H1 (cell line): Measurements from ENCODE around the gene CYP2C18. TPM values are rescaled to one million over a fixed set of nuclear protein-coding genes. Genes with fewer than 3 reads are reported as not detected.

ENCODE experiments used
- CHD2 ChIP-seq: IDR thresholded peaks from 2 replicates; pipeline ENCODE4 v1.6.1; 2012; ENCODE audit warnings: low read length, improper control_type of control experiment
- E2F6 ChIP-seq: IDR thresholded peaks from 2 replicates; pipeline ENCODE4 v1.6.1; 2012; ENCODE audit warnings: inconsistent platforms
- YY1 ChIP-seq: IDR thresholded peaks from 2 replicates; pipeline ENCODE4 v1.6.1; 2011; ENCODE audit warnings: low read depth, mild to moderate bottlenecking, low read length
- polyA plus RNA-seq, 7 experiments: library from polyadenylated mRNA; depleted of rRNA in 3 of 7; stranded (reverse) in 5 of 7; unstranded in 2 of 7; fragments of >200 nt in 5 of 7; fragments of 200-250 nt in 2 of 7; gene quantifications; 1 replicate in 5 of 7; 2 replicates in 1 of 7; 4 replicates in 1 of 7; pipeline versions ENCODE4 v1.2.1 to v1.2.3, GENCODE V29; 2011 to 2013; ENCODE audit warnings: missing spikeins in 2 of 7, mixed read lengths in 2 of 7
- total RNA-seq: library from RNA; stranded (reverse); fragmentation: NEBNext Ultra II Directional; extraction: Animal tissue kit (Norgen Biotek cat#: 25700); gene quantifications from 2 replicates; pipeline ENCODE4 v1.2.1, GENCODE V29; 2021

Gene CYP2C18
- total and polyA plus RNA-seq, 2 of the 8 experiments (the other 6 are each of a cell fraction or from before 2014, with no cell fraction given), result 0.17 TPM; not detected in 1

- no peak for TF ChIP-seq YY1
- no peak for TF ChIP-seq CHD2
- TF ChIP-seq E2F6, result no peak
These were observed 100.7 kb downstream of the CYP2C18 start (continued) for GRCh38 chr10:94784256-94784655.
